Calu3 (cell line): ENCODE measurements around the gene SAT2. TPM values are rescaled to one million over a fixed set of nuclear protein-coding genes. Genes with fewer than 3 reads are reported as not detected.

Experiments
- BruUV-seq: library from RNA; stranded (reverse); fragments of 400-500 nt; replicated peaks from 2 replicates; lab custom pipeline; 2021; lab: Mats Ljungman, UMichigan
- CTCF ChIA-PET: fragments of 300-600 bp; sonication (Branson Sonifier 250); formaldehyde crosslinking; loops from one replicate; lab custom pipeline; 2022; ENCODE audit warnings: antibody characterized with exemption; lab: Charles Lee
- DNase-seq: peaks from one replicate; pipeline ENCODE4 v3.0.0; 2022
- H3K27ac Mint-ChIP-seq: one replicate; pipeline ENCODE4 v1.8.0; 2022; ENCODE audit warnings: mixed read lengths; ENCODE audit not compliant: unreplicated experiment
- H3K27me3 Mint-ChIP-seq: one replicate; pipeline ENCODE4 v1.8.0; 2022; ENCODE audit warnings: mixed read lengths; ENCODE audit not compliant: unreplicated experiment
- H3K36me3 Mint-ChIP-seq: one replicate; pipeline ENCODE4 v1.8.0; 2022; ENCODE audit warnings: mild to moderate bottlenecking, moderate library complexity, mixed read lengths; ENCODE audit not compliant: insufficient read depth, unreplicated experiment
- H3K4me1 Mint-ChIP-seq: one replicate; pipeline ENCODE4 v1.8.0; 2022; ENCODE audit warnings: mild to moderate bottlenecking, low read depth, mixed read lengths; ENCODE audit not compliant: unreplicated experiment
- H3K4me3 Mint-ChIP-seq: one replicate; pipeline ENCODE4 v1.8.0; 2022; ENCODE audit warnings: mild to moderate bottlenecking, low read depth, moderate library complexity, mixed read lengths; ENCODE audit not compliant: unreplicated experiment
- H3K9me3 Mint-ChIP-seq: one replicate; pipeline ENCODE4 v1.8.0; 2022; ENCODE audit warnings: low read depth, mixed read lengths; ENCODE audit not compliant: unreplicated experiment
- intact Hi-C: fragments of 100-400 bp; cut with micrococcal nuclease; formaldehyde crosslinking; loops from one replicate; pipeline ENCODE4 v1.10.0; 2022; ENCODE audit not compliant: unreplicated experiment
- total RNA-seq: library from RNA; stranded (reverse); gene quantifications from 2 replicates; pipeline ENCODE4 v1.2.3, GENCODE V29; 2022
- TF ChIP-seq, protein P1 (sequence below): fragments of 200-600 bp; IDR thresholded peaks from one replicate; pipeline ENCODE4 v1.8.0; 2022; ENCODE audit warnings: antibody characterized with exemption; ENCODE audit not compliant: unreplicated experiment

The SAT2 gene
- total RNA-seq, 1 experiment from 2014 or later = 15.9 TPM

DNA sequence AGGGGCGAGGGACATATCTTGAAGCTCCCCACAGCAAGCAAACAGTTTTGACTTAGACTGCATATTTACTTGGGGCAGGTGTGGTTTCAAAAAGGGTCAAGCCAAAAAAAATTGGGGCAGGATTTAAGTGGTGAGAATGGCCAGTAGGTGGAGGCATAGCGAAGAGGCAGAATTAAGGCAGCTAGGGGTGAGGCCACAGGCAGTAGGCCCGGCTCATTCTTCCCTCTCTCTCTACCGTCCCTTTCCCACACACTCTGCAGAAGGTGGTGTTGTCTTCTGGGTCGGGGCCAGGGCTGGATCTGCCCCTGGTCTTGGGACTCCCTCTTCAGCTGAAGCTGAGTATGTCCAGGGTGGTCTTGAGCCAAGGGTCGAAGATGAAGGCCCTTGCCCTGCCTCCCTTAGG is 4.9 kb upstream of the SAT2 start:
- DNase-seq = peak; percentile 25
- H3K36me3 Mint-ChIP-seq = peaks cover 8% of the 10 kb centered on the region
- no peaks in the 10 kb centered on the region for H3K9me3 Mint-ChIP-seq
- TF ChIP-seq, protein P1, sequence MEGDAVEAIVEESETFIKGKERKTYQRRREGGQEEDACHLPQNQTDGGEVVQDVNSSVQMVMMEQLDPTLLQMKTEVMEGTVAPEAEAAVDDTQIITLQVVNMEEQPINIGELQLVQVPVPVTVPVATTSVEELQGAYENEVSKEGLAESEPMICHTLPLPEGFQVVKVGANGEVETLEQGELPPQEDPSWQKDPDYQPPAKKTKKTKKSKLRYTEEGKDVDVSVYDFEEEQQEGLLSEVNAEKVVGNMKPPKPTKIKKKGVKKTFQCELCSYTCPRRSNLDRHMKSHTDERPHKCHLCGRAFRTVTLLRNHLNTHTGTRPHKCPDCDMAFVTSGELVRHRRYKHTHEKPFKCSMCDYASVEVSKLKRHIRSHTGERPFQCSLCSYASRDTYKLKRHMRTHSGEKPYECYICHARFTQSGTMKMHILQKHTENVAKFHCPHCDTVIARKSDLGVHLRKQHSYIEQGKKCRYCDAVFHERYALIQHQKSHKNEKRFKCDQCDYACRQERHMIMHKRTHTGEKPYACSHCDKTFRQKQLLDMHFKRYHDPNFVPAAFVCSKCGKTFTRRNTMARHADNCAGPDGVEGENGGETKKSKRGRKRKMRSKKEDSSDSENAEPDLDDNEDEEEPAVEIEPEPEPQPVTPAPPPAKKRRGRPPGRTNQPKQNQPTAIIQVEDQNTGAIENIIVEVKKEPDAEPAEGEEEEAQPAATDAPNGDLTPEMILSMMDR = peak; percentile 43
- H3K27ac Mint-ChIP-seq = no peak overlapping the region
- CTCF ChIA-PET = interaction anchor here (0.5 to 1.3 kb wide), 5 partner anchors 10 to 167 kb away, joined by 3 to 4 read pairs (median 3); no protein-coding TSS in a partner anchor
- peaks cover 24% of the 10 kb centered on the region for H3K27me3 Mint-ChIP-seq
- H3K4me1 Mint-ChIP-seq = no peaks in the 10 kb centered on the region
- no peak overlapping the region for H3K4me3 Mint-ChIP-seq
- intact Hi-C loops = loop anchor here (5.0 kb wide), 1 partner anchor 55 kb away; the partner anchor contains the start of genes TP53 and WRAP53
- BruUV-seq = no TSS peak

- H3K9me3 Mint-ChIP-seq = no peaks in the 10 kb centered on the region
- TF ChIP-seq, protein P1 = no peak
- DNase-seq = no peak
- peaks cover 22% of the 10 kb centered on the region for H3K27me3 Mint-ChIP-seq
- H3K27ac Mint-ChIP-seq = no peak overlapping the region
- no TSS peak for BruUV-seq
- H3K36me3 Mint-ChIP-seq = peaks cover 16% of the 10 kb centered on the region
- H3K4me3 Mint-ChIP-seq = no peak overlapping the region
- no peaks in the 10 kb centered on the region for H3K4me1 Mint-ChIP-seq
- CTCF ChIA-PET = interaction anchor here (0.6 to 1.0 kb wide), 2 partner anchors 14 to 101 kb away, joined by 3 read pairs; no protein-coding TSS in a partner anchor
- intact Hi-C loops = loop anchor here (5.0 kb wide), 1 partner anchor 56 kb away; the partner anchor contains the start of genes TP53 and WRAP53
Observed at GRCh38 chr17:7631398-7632380, 4.1 kb upstream of the SAT2 start.

- Mint-ChIP-seq H3K9me3 (no peaks in the 10 kb centered on the region), H3K4me3 (no peak within 1 kb of the TSS), H3K27me3 (peaks cover 6% of the 10 kb centered on the region), H3K36me3 (peaks cover 22% of the 10 kb centered on the region), H3K4me1 (no peaks in the 10 kb centered on the region), H3K27ac (no peak within 1 kb of the TSS)
- CTCF ChIA-PET = no interaction called here
- no peak for DNase-seq
- BruUV-seq = no TSS peak
- intact Hi-C loops = loop anchor here (5.0 kb wide), 1 partner anchor 57 kb away; the partner anchor contains the start of genes TP53 and WRAP53
- TF ChIP-seq, protein P1 = no peak
Observed at GRCh38 chr17:7629939-7630571, 2.4 kb upstream of the SAT2 start, which contains the start of gene SHBG. SHBG (plus strand) TSS chr17:7630135; CDS start chr17:7630173, 38 bp downstream.

DNA sequence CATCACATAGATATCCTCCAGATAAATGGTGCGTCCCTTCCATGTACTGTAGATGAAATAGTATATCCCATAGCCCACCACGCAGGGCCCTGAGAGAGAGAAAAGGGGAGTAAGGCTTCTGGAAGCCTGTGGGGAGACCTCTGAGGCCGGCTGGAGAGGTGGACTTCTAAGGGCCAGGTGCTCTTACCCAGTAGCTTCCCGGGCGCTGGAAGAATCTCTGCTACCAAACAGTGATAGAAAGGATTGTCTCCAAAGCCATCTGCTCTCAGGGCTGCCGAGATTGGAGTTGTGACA is 718 bp downstream of the SAT2 start:
- BruUV-seq = no TSS peak
- intact Hi-C loops = no loop called here
- Mint-ChIP-seq H3K36me3 (peaks cover 22% of the 10 kb centered on the region), H3K27ac (peak overlapping the region; percentile 54), H3K9me3 (no peaks in the 10 kb centered on the region), H3K4me3 (peak overlapping the region; percentile 80), H3K4me1 (no peaks in the 10 kb centered on the region), H3K27me3 (no peaks in the 10 kb centered on the region)
- CTCF ChIA-PET = interaction anchor here (1.5 kb wide), 1 partner anchor 12 kb away, joined by 5 read pairs; the partner anchor contains the start of gene FXR2
- no peak for DNase-seq
- TF ChIP-seq, protein P1 = no peak
